HepG2 (cell line): ENCODE data around the gene C5AR2. TPM values are rescaled to one million over a fixed set of nuclear protein-coding genes. Genes with fewer than 3 reads are reported as not detected.

Source experiments
- AFF4 ChIP-seq: sonication (generic); formaldehyde crosslinking; IDR thresholded peaks from 2 replicates; pipeline ENCODE4 v1.4.0; 2020; ENCODE audit warnings: missing genetic modification reagents
- BCL3 ChIP-seq: sonication (generic); formaldehyde crosslinking; IDR thresholded peaks from 2 replicates; pipeline ENCODE4 v1.5.1; 2020; ENCODE audit warnings: mild to moderate bottlenecking, missing genetic modification reagents, moderate library complexity
- CBX2 ChIP-seq, 2 experiments: fragments of 200-600 bp in 1 of 2; sonication (generic); formaldehyde crosslinking in 1 of 2; IDR thresholded peaks; 2 replicates each; pipeline versions ENCODE4 v1.7.0 to v1.8.1; 2018 to 2022; ENCODE audit warnings: low read depth in 2 of 2, low read length in 1 of 2, mild to moderate bottlenecking in 1 of 2, missing genetic modification reagents in 1 of 2
- CENPT ChIP-seq: sonication (generic); formaldehyde crosslinking; IDR thresholded peaks from 2 replicates; pipeline ENCODE4 v1.8.0; 2022; ENCODE audit warnings: low read depth, mild to moderate bottlenecking, moderate library complexity, missing genetic modification reagents
- HOXA5 ChIP-seq: sonication (generic); formaldehyde crosslinking; IDR thresholded peaks from 2 replicates; pipeline ENCODE4 v1.4.0; 2020; ENCODE audit warnings: missing genetic modification reagents
- NFAT5 ChIP-seq: sonication (generic); formaldehyde crosslinking; IDR thresholded peaks from 2 replicates; pipeline ENCODE4 v1.4.0; 2020; ENCODE audit warnings: missing genetic modification reagents
- NKX3-1 ChIP-seq: sonication (generic); formaldehyde crosslinking; IDR thresholded peaks from 2 replicates; pipeline ENCODE4 v1.5.0; 2020; ENCODE audit warnings: missing genetic modification reagents
- RELA ChIP-seq: sonication (generic); formaldehyde crosslinking; IDR thresholded peaks from 2 replicates; pipeline ENCODE4 v1.4.0; 2020; ENCODE audit warnings: missing genetic modification reagents
- RFXANK ChIP-seq: IDR thresholded peaks from 2 replicates; pipeline ENCODE4 v1.6.1; 2016
- SIX1 ChIP-seq: sonication (generic); formaldehyde crosslinking; IDR thresholded peaks from 2 replicates; pipeline ENCODE4 v1.4.0; 2020; ENCODE audit warnings: missing genetic modification reagents, borderline replicate concordance
- SMAD3 ChIP-seq: sonication (generic); formaldehyde crosslinking; IDR thresholded peaks from 2 replicates; pipeline ENCODE4 v1.4.0; 2020; ENCODE audit warnings: missing genetic modification reagents
- SP2 ChIP-seq: sonication (generic); formaldehyde crosslinking; IDR thresholded peaks from 2 replicates; pipeline ENCODE4 v1.5.1; 2020; ENCODE audit warnings: mild to moderate bottlenecking, missing genetic modification reagents
- TCF7L2 ChIP-seq: IDR thresholded peaks from 2 replicates; pipeline ENCODE4 v1.6.1; 2011; ENCODE audit warnings: mild to moderate bottlenecking, low read depth, low read length, moderate library complexity
- YY1 ChIP-seq: IDR thresholded peaks from 2 replicates; pipeline ENCODE4 v1.6.1; 2011; ENCODE audit warnings: low read length, low read depth, moderate library complexity, mild to moderate bottlenecking; ENCODE audit not compliant: insufficient read depth, insufficient replicate concordance
- ZNF414 ChIP-seq: sonication (generic); formaldehyde crosslinking; IDR thresholded peaks from 2 replicates; pipeline ENCODE4 v1.5.0; 2020; ENCODE audit warnings: missing genetic modification reagents
- ZNF572 ChIP-seq: sonication (generic); formaldehyde crosslinking; IDR thresholded peaks from 2 replicates; pipeline ENCODE4 v1.5.1; 2020; ENCODE audit warnings: mild to moderate bottlenecking, missing genetic modification reagents
- ZNF597 ChIP-seq: sonication (generic); formaldehyde crosslinking; IDR thresholded peaks from 2 replicates; pipeline ENCODE4 v1.5.0; 2020; ENCODE audit warnings: missing genetic modification reagents
- ZNF792 ChIP-seq: IDR thresholded peaks from 2 replicates; pipeline ENCODE4 v1.6.1; 2016
- polyA plus RNA-seq, 8 experiments: library from polyadenylated mRNA; depleted of rRNA in 3 of 8; stranded (reverse) in 7 of 8; unstranded in 1 of 8; fragments of >200 nt; fragmentation: Illumina TruSeq in 4 of 8; extraction: Trizol in 4 of 8; gene quantifications; 2 replicates each; pipeline versions ENCODE4 v1.2.1 to v1.2.3, GENCODE V29; 2011 to 2016; ENCODE audit warnings: low read depth in 4 of 8, missing spikeins in 1 of 8, mixed read lengths in 1 of 8; ENCODE audit not compliant: insufficient read depth in 1 of 8
- total RNA-seq, 5 experiments: library from RNA; depleted of rRNA; stranded (reverse); fragments of >200 nt; fragmentation: Illumina TruSeq; extraction: Trizol; gene quantifications; 2 replicates each; pipeline ENCODE4 v1.2.3, GENCODE V29; 2016; ENCODE audit warnings: low read depth in 1 of 5

C5AR2 gene
- total and polyA plus RNA-seq, 2 of the 13 experiments (the other 11 are each of a cell fraction or from before 2014, with no cell fraction given): 0.09 to 0.24 TPM

- TF ChIP-seq CBX2 (IDR thresholded peaks at IDR 0.05; ENCODE audit: low read depth, low read length) (no peak), CBX2 (CRISPR knock-in tag; IDR thresholded peaks at IDR 0.05; ENCODE audit: low read depth) (no peak), RELA (CRISPR knock-in tag) (no peak), ZNF792 (peak; percentile 74), RFXANK (CRISPR knock-in tag) (no peak), YY1 (peak; percentile 76), TCF7L2 (no peak), BCL3 (CRISPR knock-in tag) (no peak), CENPT (CRISPR knock-in tag) (no peak), SIX1 (peak; percentile 40; the same call in 1 of the 2 replicates), AFF4 (CRISPR knock-in tag) (no peak), NKX3-1 (CRISPR knock-in tag) (no peak), HOXA5 (CRISPR knock-in tag) (peak; percentile 75), SP2 (CRISPR knock-in tag) (no peak), ZNF414 (CRISPR knock-in tag) (no peak), NFAT5 (CRISPR knock-in tag) (no peak), ZNF572 (CRISPR knock-in tag) (no peak), ZNF597 (CRISPR knock-in tag) (no peak), SMAD3 (CRISPR knock-in tag) (peak; percentile 85; the same call in 1 of the 2 replicates)
These were observed 16.7 kb upstream of the C5AR2 start (continued) for GRCh38 chr19:47315125-47315821.
